Measurements from ENCODE around the gene SERPING1. TPM values are rescaled to one million over a fixed set of nuclear protein-coding genes. Genes with fewer than 3 reads are reported as not detected.

The SERPING1 gene
- total RNA-seq, 1 experiment from 2014 or later, result 0.48 TPM

GRCh38 chr11:57652662-57653061, 55.2 kb downstream of the SERPING1 start:
- no peak for DNase-seq (ENCODE audit: low read depth)

DNA sequence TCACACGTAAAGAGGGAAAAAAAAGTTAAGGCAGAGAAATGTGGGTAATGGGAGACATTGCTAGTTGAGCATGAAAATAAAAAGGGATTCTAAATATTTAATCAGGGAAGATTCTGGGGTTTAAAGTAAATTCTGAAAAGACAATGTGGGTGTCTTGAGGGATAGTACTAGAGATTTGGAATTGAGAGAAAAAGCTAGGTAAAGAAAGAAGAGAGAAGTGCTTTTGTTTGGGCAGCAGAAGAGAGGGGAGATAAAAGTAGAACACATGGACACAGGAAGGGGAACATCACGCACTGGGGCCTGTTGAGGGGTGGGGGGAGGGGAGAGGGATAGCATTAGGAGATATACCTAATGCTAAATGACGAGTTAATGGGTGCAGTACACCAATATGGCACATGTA, 55.7 kb downstream of the SERPING1 start:
- no peak for DNase-seq (ENCODE audit: low read depth)

DNA sequence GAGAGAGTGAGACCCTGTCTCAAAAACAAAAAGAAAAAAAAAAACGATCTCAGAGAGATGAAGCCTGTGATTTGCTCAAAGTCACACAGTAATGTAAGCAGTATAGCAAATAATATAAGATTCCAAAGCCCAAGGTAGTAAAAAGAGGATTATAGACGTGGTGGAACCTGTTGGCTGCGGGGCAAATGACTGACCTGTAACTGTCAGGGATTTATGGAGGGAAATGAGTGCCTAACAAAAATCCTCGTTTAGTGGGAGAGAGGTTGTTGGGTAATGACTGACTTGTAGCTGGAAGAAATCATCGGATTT, 59.4 kb downstream of the SERPING1 start:
- DNase-seq (ENCODE audit: low read depth), result no peak

DNA sequence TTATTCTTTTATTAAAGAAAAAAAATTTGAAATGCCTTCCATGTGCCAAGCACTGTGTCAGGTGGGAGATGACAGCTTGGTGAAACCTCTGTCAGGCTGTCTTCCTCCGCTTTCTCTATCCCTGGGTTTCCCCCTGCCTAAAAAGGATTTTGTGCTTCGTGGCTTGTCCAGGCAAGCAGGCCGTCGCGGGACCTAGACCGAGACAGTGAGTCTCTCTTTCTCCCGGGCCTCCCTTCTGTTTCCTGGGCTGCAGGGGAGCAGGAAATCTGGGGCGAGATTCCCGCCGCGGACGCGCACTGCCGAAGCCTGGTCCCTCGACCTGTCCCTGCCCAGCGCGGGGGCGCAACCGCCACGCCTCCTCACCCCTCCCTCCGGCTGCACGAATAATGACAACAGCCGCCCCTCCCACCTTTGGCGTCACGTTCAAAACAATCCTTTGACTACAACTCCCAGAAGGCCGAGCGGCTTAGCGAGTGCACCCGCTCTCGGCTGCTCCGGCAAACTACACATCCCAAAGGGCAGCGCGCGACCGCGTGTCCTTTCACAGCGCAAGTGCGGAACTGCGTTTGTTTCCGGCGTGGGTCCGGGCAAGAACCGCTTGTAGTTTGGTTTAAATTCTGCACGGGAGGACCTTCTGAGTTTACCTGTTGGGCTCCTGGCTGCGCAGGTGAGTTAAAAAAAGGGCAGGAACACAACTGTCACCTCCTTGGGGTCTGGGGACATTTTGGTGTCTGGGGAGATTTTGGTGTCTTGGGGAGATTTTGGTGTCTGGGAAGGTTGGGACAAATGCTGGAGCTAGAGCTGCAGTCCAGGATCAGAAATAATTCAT, 59.9 kb downstream of the SERPING1 start, which contains the start of gene CLP1:
Gene CLP1, plus strand, starts transcription at position 569 of the 829 bp plus-strand sequence. CDS start 1,715 bp downstream, outside the sequence.
- peak; percentile 98 for DNase-seq (ENCODE audit: low read depth)

GRCh38 chr11:57658023-57658361, 60.5 kb downstream of the SERPING1 start:
- no peak for DNase-seq (ENCODE audit: low read depth)

DNA sequence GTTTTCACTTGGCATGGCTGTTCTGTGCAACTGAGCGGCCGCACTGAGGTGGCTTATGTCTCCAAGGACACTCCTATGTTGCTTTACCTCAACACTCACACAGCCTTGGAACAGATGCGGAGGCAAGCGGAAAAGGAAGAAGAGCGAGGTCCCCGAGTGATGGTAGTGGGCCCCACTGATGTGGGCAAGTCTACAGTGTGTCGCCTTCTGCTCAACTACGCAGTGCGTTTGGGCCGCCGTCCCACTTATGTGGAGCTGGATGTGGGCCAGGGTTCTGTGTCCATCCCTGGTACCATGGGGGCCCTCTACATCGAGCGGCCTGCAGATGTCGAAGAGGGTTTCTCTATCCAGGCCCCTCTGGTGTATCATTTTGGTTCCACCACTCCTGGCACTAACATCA, 62.2 kb downstream of the SERPING1 start:
- DNase-seq (ENCODE audit: low read depth), result no peak

DNA sequence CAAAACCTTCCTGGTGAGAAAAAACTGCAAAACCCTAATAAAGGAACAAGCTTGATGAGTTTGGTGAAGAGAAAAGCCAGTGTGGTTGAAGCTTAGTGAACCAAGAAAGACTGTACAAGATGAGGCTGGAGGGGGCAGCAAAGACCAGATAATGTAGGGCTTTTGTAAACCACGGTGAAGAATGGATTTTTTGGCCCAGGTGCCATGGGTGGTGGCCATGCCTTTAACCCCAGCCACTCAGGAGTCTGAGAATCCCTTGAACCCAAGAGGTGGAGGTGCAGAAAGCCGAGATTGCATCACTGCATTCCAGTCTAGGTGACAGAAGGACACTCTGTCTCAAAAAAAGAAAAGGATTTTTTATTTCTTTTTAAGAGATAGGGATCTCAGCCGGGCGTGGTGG, 65.4 kb downstream of the SERPING1 start:
- DNase-seq (ENCODE audit: low read depth), result no peak

DNA sequence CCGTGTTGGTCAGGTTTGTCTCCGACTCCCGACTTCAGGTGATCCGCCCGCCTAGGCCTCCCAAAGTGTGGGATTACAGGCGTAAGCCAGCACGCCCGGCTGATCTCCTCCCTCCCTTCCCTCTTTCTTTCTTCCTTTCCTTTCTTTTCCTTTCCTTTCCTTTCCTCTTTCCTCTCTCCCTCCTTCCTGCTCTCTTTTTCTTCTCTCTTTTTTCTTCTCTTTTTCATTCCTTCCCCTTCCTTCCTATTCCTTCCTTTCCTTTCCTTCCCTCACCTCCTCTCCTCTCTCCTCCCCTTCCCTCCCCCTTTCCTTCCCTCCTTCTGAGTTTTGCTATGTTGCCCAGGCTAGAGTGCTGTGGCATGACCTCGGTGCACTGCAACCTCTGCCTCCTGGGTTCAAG, 66.5 kb downstream of the SERPING1 start:
- DNase-seq (ENCODE audit: low read depth), result no peak

Other genes with a start within 250 kb of the SERPING1 start
- gene PRG3, start 216.5 kb upstream of the SERPING1 start, total RNA-seq (2014; rRNA removed; shearing (Covaris generic)), result not detected in 2 replicates
- not detected in 2 replicates for gene PRG2, start 207.0 kb upstream of the SERPING1 start, total RNA-seq (2014; rRNA removed; shearing (Covaris generic))
- gene SLC43A3, start 170.6 kb upstream of the SERPING1 start, total RNA-seq (2014; rRNA removed; shearing (Covaris generic)), result 58.4 and 64.5 TPM in 2 replicates
- gene RTN4RL2, start 137.2 kb upstream of the SERPING1 start, total RNA-seq (2014; rRNA removed; shearing (Covaris generic)), result 0.72 and 0.88 TPM in 2 replicates
- gene SLC43A1, start 82.0 kb upstream of the SERPING1 start, total RNA-seq (2014; rRNA removed; shearing (Covaris generic)), result 6.5 and 7.3 TPM in 2 replicates
- gene TIMM10, start 66.9 kb upstream of the SERPING1 start, total RNA-seq (2014; rRNA removed; shearing (Covaris generic)), result 83.3 and 89.8 TPM in 2 replicates
- not detected in 2 replicates for gene SMTNL1, start 60.1 kb upstream of the SERPING1 start, total RNA-seq (2014; rRNA removed; shearing (Covaris generic))
- 57.7 and 62.9 TPM in 2 replicates for gene UBE2L6, start 30.0 kb upstream of the SERPING1 start, total RNA-seq (2014; rRNA removed; shearing (Covaris generic))
- gene YPEL4, start 52.2 kb downstream of the SERPING1 start, total RNA-seq (2014; rRNA removed; shearing (Covaris generic)), result 0.20 and 1.1 TPM in 2 replicates
- gene CLP1, start 60.1 kb downstream of the SERPING1 start, total RNA-seq (2014; rRNA removed; shearing (Covaris generic)), result 27.2 and 29.0 TPM in 2 replicates
- gene ZDHHC5, start 70.4 kb downstream of the SERPING1 start, total RNA-seq (2014; rRNA removed; shearing (Covaris generic)), result 21.6 and 22.6 TPM in 2 replicates
- 37.8 and 38.6 TPM in 2 replicates for gene MED19, start 114.5 kb downstream of the SERPING1 start, total RNA-seq (2014; rRNA removed; shearing (Covaris generic))
- gene TMX2, start 114.9 kb downstream of the SERPING1 start, total RNA-seq (2014; rRNA removed; shearing (Covaris generic)), result 120 and 147 TPM in 2 replicates
- 125 and 232 TPM in 2 replicates for gene SELENOH, start 143.8 kb downstream of the SERPING1 start, total RNA-seq (2014; rRNA removed; shearing (Covaris generic))
- not detected in 2 replicates for gene BTBD18, start 154.1 kb downstream of the SERPING1 start, total RNA-seq (2014; rRNA removed; shearing (Covaris generic))
- gene CTNND1, start 164.1 kb downstream of the SERPING1 start, total RNA-seq (2014; rRNA removed; shearing (Covaris generic)), result 69.5 and 70.9 TPM in 2 replicates